AG04449 (cell line): ENCODE data around the gene CCDC50.

ENCODE experiments used
- CTCF ChIA-PET: fragments of 350-600 bp; formaldehyde crosslinking; extraction: SDS; loops from one replicate; lab custom pipeline; 2021; ENCODE audit warnings: antibody characterized with exemption; lab: Yijun Ruan, JAX
- POLR2A ChIA-PET: fragments of 400-600, 350-600 bp; formaldehyde crosslinking; extraction: SDS; loops from one replicate; lab custom pipeline; 2020; ENCODE audit warnings: antibody characterized with exemption, inconsistent platforms; lab: Yijun Ruan, JAX
- DNase-seq: peaks from one replicate; pipeline ENCODE4 v3.0.0-alpha.2; 2010; ENCODE audit warnings: low read depth, low spot score
- H3K4me3 ChIP-seq: 2 replicates; pipeline ENCODE4 v1.5.1; 2011; ENCODE audit warnings: low read depth, mild to moderate bottlenecking, control low read depth, low read length
- CTCF ChIP-seq: IDR thresholded peaks from one replicate; pipeline ENCODE4 v1.5.1; 2011; ENCODE audit warnings: mild to moderate bottlenecking, moderate library complexity, low read length, control low read depth, inconsistent platforms; ENCODE audit not compliant: insufficient read depth; ENCODE audit errors: missing control alignments

CCDC50 gene

GRCh38 chr3:191428177-191428576 lies 99.0 kb downstream of the CCDC50 start:
- TF ChIP-seq CTCF, result no peak
- ChIA-PET POLR2A (no interaction called here), CTCF (interaction anchor here (1.1 to 1.3 kb wide), 2 partner anchors 9 to 1016 kb away, joined by 3 read pairs; no protein-coding TSS in a partner anchor)
- H3K4me3 ChIP-seq, result no peak overlapping the region
- no peak for DNase-seq

- POLR2A ChIA-PET, result no interaction called here
- CTCF ChIA-PET, result interaction anchor here (0.7 kb wide), 1 partner anchor 14 kb away, joined by 3 read pairs; no protein-coding TSS in a partner anchor
- H3K4me3 ChIP-seq, result no peak overlapping the region
- DNase-seq, result no peak
- TF ChIP-seq CTCF, result no peak
Observed at GRCh38 chr3:191430103-191430502, 100.9 kb downstream of the CCDC50 start.

GRCh38 chr3:191431160-191431822 lies 102.1 kb downstream of the CCDC50 start:
- no peak for DNase-seq
- ChIA-PET POLR2A (no interaction called here), CTCF (no interaction called here)
- H3K4me3 ChIP-seq, result no peak overlapping the region
- no peak for TF ChIP-seq CTCF

GRCh38 chr3:191432162-191432561 lies 103.0 kb downstream of the CCDC50 start:
- ChIA-PET CTCF (no interaction called here), POLR2A (no interaction called here)
- no peak for TF ChIP-seq CTCF

GRCh38 chr3:191434024-191434423 lies 104.8 kb downstream of the CCDC50 start:
- POLR2A ChIA-PET, result no interaction called here
- CTCF ChIA-PET, result no interaction called here
- TF ChIP-seq CTCF, result no peak
- H3K4me3 ChIP-seq, result no peak overlapping the region
- no peak for DNase-seq

More at GRCh38 chr3:191432162-191432561, 103.0 kb downstream of the CCDC50 start:
- DNase-seq, result no peak
- no peak overlapping the region for H3K4me3 ChIP-seq

GRCh38 chr3:191435981-191436380 lies 106.8 kb downstream of the CCDC50 start:
- DNase-seq, result no peak
- no peak overlapping the region for H3K4me3 ChIP-seq
- no peak for TF ChIP-seq CTCF
- CTCF ChIA-PET, result no interaction called here
- POLR2A ChIA-PET, result no interaction called here
